PFSK-1 (cell line): ENCODE data around the gene LOXL4.

ENCODE experiments used
- FOXP2 ChIP-seq: optimal IDR thresholded peaks from 2 replicates; pipeline ENCODE3; 2011; ENCODE audit warnings: borderline replicate concordance, control low read depth, inconsistent platforms; ENCODE audit not compliant: insufficient read depth; ENCODE audit errors: extremely low read length, extremely low read depth
- POLR2AphosphoS5 ChIP-seq: IDR thresholded peaks from 2 replicates; pipeline ENCODE4 v1.6.1; 2012; ENCODE audit warnings: low read depth, mild to moderate bottlenecking, control low read depth, low read length, moderate library complexity
- SIN3A ChIP-seq: IDR thresholded peaks from 2 replicates; pipeline ENCODE4 v1.6.1; 2012; ENCODE audit warnings: mild to moderate bottlenecking, low read length, moderate library complexity, borderline replicate concordance; ENCODE audit not compliant: insufficient read depth
- TAF1 ChIP-seq: IDR thresholded peaks from 2 replicates; pipeline ENCODE4 v1.6.1; 2012; ENCODE audit warnings: low read length, control low read depth, borderline replicate concordance; ENCODE audit not compliant: insufficient read depth
- TF ChIP-seq, protein P1 (sequence below), 2 experiments: IDR thresholded peaks; 2 replicates each; pipeline versions ENCODE4 v1.6.1 to v1.8.0; 2011 to 2012; ENCODE audit warnings: low read depth in 2 of 2, low read length in 2 of 2, control low read depth in 1 of 2, inconsistent platforms in 1 of 2, mild to moderate bottlenecking in 1 of 2, moderate library complexity in 1 of 2; ENCODE audit not compliant: insufficient read depth in 1 of 2

Gene LOXL4

DNA sequence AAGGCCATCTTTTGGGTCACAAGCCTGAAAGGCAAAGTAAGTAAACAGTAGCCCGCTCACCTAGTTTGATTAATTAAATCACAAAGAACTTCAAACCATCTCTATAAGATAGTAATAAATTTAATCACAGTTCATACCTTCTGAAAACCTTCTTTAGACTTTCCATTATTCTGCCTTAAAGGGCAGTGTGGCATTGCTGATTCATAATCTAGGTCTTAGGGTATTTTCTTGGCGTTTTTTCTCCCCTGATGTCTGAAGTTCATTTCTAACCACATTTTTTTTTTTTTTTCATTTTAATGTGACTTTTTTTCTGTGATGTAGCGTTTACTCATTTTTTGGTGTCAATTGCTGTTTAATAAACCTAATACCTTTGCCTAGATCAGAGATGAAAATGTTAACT lies 27.5 kb downstream of the LOXL4 start:
- no peak for TF ChIP-seq FOXP2
- no peak for TF ChIP-seq POLR2AphosphoS5
- TF ChIP-seq SIN3A: no peak
- TF ChIP-seq TAF1: no peak
- TF ChIP-seq, protein P1, sequence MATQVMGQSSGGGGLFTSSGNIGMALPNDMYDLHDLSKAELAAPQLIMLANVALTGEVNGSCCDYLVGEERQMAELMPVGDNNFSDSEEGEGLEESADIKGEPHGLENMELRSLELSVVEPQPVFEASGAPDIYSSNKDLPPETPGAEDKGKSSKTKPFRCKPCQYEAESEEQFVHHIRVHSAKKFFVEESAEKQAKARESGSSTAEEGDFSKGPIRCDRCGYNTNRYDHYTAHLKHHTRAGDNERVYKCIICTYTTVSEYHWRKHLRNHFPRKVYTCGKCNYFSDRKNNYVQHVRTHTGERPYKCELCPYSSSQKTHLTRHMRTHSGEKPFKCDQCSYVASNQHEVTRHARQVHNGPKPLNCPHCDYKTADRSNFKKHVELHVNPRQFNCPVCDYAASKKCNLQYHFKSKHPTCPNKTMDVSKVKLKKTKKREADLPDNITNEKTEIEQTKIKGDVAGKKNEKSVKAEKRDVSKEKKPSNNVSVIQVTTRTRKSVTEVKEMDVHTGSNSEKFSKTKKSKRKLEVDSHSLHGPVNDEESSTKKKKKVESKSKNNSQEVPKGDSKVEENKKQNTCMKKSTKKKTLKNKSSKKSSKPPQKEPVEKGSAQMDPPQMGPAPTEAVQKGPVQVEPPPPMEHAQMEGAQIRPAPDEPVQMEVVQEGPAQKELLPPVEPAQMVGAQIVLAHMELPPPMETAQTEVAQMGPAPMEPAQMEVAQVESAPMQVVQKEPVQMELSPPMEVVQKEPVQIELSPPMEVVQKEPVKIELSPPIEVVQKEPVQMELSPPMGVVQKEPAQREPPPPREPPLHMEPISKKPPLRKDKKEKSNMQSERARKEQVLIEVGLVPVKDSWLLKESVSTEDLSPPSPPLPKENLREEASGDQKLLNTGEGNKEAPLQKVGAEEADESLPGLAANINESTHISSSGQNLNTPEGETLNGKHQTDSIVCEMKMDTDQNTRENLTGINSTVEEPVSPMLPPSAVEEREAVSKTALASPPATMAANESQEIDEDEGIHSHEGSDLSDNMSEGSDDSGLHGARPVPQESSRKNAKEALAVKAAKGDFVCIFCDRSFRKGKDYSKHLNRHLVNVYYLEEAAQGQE (IDR thresholded peaks at IDR 0.05; ENCODE audit: insufficient read depth in 1 of 2, low read depth in 2 of 2, low read length in 2 of 2): no peak

DNA sequence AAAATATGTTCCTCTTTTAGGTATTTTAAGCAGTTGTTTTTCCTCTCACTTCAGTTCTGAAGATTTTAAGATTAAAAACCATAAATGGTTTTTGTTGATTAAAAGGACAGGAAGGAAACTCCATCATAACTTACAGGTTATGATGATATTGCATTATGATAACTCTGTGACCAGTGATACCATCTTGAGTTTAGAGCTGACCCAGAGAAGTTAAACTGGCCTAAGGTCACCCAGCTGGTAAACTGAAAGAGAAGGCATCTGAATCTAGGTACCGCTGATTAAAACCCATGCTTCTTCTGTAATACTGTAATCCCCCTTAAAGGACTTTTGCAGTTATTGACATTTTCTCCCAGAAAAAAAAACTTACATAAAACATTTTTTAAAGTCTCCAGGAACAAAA lies 29.6 kb downstream of the LOXL4 start:
- no peak for TF ChIP-seq TAF1
- TF ChIP-seq, protein P1 (IDR thresholded peaks at IDR 0.05; ENCODE audit: insufficient read depth in 1 of 2, low read depth in 2 of 2, low read length in 2 of 2): no peak
- TF ChIP-seq FOXP2: no peak
- no peak for TF ChIP-seq POLR2AphosphoS5
- no peak for TF ChIP-seq SIN3A

DNA sequence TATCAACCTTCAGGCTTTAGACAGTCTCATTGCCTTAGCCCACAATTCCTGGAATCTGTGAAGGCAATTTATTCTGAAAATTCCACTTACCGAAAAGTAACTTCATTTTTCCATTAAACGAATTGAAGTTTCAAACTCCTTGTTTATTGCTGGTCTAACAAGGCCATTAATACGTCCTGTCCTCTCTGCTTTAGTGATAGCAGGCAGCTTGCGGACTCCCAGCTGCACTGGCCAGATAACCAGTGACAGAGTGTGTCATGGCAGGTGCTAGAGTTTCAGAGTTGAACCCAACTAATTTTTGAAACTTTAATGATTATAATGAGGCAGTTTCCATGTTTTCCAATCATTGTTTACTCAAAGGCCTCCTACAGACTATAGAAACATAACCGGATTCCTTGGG lies 31.1 kb downstream of the LOXL4 start:
- TF ChIP-seq SIN3A: no peak
- no peak for TF ChIP-seq FOXP2
- TF ChIP-seq, protein P1 (IDR thresholded peaks at IDR 0.05; ENCODE audit: insufficient read depth in 1 of 2, low read depth in 2 of 2, low read length in 2 of 2): no peak
- no peak for TF ChIP-seq TAF1

DNA sequence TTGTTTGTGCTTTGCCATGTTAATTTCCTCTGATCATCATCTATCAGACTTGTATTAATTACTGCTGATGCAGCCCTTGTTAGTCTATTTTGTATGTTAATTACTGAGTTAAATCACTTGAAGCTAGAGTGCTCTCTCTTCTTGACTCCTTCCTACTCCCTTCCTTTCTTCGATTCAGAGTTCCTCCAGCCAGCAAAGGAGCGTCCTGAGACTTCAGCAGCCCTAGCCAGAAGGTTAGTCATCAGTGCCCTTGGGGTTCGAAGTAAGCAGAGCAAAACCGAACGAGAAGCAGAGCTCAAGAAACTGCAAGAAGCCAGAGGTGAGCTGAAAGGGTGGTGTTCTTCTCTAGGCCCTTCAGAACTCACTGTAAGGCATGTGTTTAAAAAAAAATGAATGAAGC lies 32.1 kb downstream of the LOXL4 start:
- TF ChIP-seq POLR2AphosphoS5 (no peak), SIN3A (no peak), TAF1 (no peak), FOXP2 (no peak)
- TF ChIP-seq, protein P1 (IDR thresholded peaks at IDR 0.05; ENCODE audit: insufficient read depth in 1 of 2, low read depth in 2 of 2, low read length in 2 of 2): no peak

DNA sequence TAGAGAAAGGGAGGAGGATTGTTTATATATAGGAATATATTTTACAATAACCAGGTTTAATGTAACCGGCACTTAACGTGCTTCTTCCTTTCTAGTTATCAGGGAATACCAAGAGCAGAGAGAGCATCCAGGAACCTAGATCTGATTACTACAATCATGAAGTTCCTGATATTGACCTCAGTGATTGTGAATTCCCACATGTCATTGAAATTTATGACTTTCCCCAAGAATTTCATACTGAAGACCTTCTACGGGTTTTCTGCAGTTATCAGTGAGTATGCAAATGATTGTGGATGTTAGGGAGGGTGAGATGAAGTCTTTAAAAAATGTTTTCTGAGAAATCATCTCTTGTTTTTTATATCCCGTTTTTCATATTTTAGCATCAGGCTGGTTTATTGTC lies 36.6 kb downstream of the LOXL4 start:
- TF ChIP-seq POLR2AphosphoS5 (no peak), TAF1 (no peak), FOXP2 (no peak), SIN3A (no peak)
- TF ChIP-seq, protein P1 (IDR thresholded peaks at IDR 0.05; ENCODE audit: insufficient read depth in 1 of 2, low read depth in 2 of 2, low read length in 2 of 2): no peak
